ENCODE data around the gene PRKCH.
"Not testable (repeated sequence)": the region's sequence is repeated elsewhere in the genome, so short reads cannot be mapped to it uniquely, and the experiment has no call there.

The PRKCH gene

GRCh38 chr14:61524936-61525292, 203.5 kb downstream of the PRKCH start:
- no peak for DNase-seq (ENCODE audit: low read depth in 1 of 2, low spot score in 1 of 2)

- peak; percentile 28 to 63 for DNase-seq (ENCODE audit: low read depth in 1 of 2, low spot score in 1 of 2)
Measured at GRCh38 chr14:61525293-61526011, 204.1 kb downstream of the PRKCH start.

GRCh38 chr14:61526405-61527312, 205.3 kb downstream of the PRKCH start:
- no peak for DNase-seq (ENCODE audit: low read depth in 1 of 2, low spot score in 1 of 2)

GRCh38 chr14:61527325-61528100, 206.1 kb downstream of the PRKCH start:
- DNase-seq (ENCODE audit: low read depth in 1 of 2, low spot score in 1 of 2) = no peak

GRCh38 chr14:61528591-61529021, 207.2 kb downstream of the PRKCH start:
- DNase-seq (ENCODE audit: low read depth in 1 of 2, low spot score in 1 of 2) = no peak

GRCh38 chr14:61529360-61529759, 208.0 kb downstream of the PRKCH start:
- DNase-seq (ENCODE audit: low read depth in 1 of 2, low spot score in 1 of 2) = not testable (repeated sequence)

DNA sequence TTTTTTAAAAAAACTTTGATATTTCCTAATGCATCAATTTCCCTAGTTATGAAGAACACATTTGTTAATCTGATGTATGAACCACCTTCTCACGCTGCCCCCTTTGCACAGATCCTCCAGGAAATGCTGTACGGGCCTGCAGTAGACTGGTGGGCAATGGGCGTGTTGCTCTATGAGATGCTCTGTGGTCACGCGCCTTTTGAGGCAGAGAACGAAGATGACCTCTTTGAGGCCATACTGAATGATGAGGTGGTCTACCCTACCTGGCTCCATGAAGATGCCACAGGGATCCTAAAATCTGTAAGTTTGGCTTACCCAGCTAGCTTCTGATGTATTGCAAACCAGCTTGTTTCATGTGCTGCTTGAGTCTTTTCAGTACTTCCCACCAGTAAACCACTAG, 208.9 kb downstream of the PRKCH start:
- no peak for DNase-seq (ENCODE audit: low read depth in 1 of 2, low spot score in 1 of 2)

GRCh38 chr14:61530896-61531295, 209.5 kb downstream of the PRKCH start:
- DNase-seq (ENCODE audit: low read depth in 1 of 2, low spot score in 1 of 2) = no peak

DNA sequence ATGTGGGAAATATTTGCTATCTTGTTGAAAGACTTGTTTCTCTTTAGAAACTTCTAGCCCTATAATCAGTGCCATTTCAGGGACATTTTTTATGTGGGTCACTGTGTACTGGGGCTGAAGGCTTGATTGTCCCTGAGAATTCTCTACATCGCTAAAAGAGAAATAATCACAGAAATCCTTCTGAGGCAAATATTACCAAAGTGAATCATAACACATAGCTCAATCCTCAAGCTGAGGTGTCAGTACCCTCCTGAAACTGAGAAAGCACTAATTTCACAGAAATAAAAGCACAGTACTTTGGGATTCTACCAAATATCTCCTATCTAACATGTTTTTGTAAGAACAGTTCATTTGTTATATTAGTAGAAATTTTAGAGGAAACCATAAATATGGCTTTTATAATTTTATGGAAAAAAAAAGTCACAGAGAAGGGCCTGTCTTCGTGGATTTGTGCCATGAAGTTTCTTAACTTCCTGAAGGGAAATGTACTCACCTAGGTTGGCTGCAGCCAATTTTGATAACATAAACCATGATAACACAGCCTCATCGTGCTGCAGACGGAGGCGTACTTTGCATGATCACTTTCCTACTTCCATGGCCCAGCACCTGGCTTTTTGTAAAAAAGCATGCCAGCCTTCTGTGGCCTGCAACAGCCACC, 210.2 kb downstream of the PRKCH start:
- DNase-seq (ENCODE audit: low read depth in 1 of 2, low spot score in 1 of 2) = no peak

GRCh38 chr14:61532123-61532505, 210.7 kb downstream of the PRKCH start:
- no peak for DNase-seq (ENCODE audit: low read depth in 1 of 2, low spot score in 1 of 2)

- DNase-seq (ENCODE audit: low read depth in 1 of 2, low spot score in 1 of 2) = no peak
Measured at GRCh38 chr14:61532763-61533162, 211.4 kb downstream of the PRKCH start.

GRCh38 chr14:61533513-61534255, 212.3 kb downstream of the PRKCH start:
- DNase-seq (ENCODE audit: low read depth in 1 of 2, low spot score in 1 of 2) = no peak

GRCh38 chr14:61535032-61535431, 213.7 kb downstream of the PRKCH start:
- no peak for DNase-seq (ENCODE audit: low read depth in 1 of 2, low spot score in 1 of 2)

DNA sequence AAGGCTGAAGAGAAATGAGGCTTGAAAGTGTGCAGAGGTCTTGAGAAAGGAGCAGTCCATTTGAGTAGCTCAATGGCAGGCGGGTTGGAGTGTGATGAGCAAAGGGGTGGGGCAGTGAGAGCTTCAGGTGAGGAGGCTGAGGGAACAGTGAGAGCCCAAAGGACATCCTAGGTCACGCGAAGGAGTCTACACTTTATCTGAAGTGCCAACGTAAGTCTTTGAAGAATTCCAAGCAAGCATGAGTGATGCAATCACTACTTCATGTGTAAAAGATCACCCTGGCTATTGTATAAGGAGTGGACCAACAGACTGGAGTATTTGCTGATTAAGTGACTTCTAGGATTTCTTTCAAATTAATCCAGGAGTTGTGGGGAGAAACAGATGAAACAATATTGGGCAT, 214.1 kb downstream of the PRKCH start:
- no peak for DNase-seq (ENCODE audit: low read depth in 1 of 2, low spot score in 1 of 2)

- no peak for DNase-seq (ENCODE audit: low read depth in 1 of 2, low spot score in 1 of 2)
Measured at GRCh38 chr14:61536661-61537562, 215.5 kb downstream of the PRKCH start.

GRCh38 chr14:61537563-61538463, 216.4 kb downstream of the PRKCH start:
- DNase-seq (ENCODE audit: low read depth in 1 of 2, low spot score in 1 of 2) = peak in 1 of 2 donors; percentile 35

GRCh38 chr14:61538464-61539022, 217.2 kb downstream of the PRKCH start:
- no peak for DNase-seq (ENCODE audit: low read depth in 1 of 2, low spot score in 1 of 2)

DNA sequence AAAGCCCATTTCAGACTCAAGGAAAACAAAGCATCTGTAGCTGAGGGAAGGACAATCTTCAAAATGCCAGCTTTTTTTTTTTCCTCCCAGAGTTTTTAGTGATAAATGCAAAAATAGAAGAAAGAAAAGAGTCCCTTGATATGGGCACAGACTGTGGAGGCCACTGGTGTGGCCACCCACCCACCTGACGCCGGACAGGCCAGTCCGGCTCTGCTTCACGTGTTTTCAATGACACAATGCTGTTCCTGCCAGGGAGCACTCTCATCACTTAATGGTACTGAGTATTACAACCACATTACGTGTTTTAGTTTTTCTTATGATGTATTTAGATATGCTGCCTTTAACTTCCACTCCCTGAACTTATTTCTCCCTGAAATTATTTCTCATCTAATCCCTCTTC, 218.3 kb downstream of the PRKCH start:
- DNase-seq (ENCODE audit: low read depth in 1 of 2, low spot score in 1 of 2) = no peak
